Thyroid gland (tissue), 4 donors: ENCODE measurements around the gene UBR4.

Source experiments
- POLR2A ChIP-seq, 2 donors: fragments of 450-650 bp; IDR thresholded peaks; one replicate each; pipeline ENCODE4 v1.6.1; 2017; ENCODE audit warnings: antibody characterized with exemption in 2 of 2, mild to moderate bottlenecking in 2 of 2, moderate library complexity in 1 of 2
- TF ChIP-seq, protein P1 (sequence below), 6 experiments: fragments of 200-600 bp in 3 of 6; fragments of 450-650 bp in 3 of 6; sonication (generic) in 3 of 6; IDR thresholded peaks; one replicate each; pipeline ENCODE4 v1.5.1; 2016 to 2019; ENCODE audit warnings: antibody characterized with exemption in 6 of 6, mild to moderate bottlenecking in 2 of 6, inconsistent platforms in 1 of 6, moderate library complexity in 1 of 6

DNA sequence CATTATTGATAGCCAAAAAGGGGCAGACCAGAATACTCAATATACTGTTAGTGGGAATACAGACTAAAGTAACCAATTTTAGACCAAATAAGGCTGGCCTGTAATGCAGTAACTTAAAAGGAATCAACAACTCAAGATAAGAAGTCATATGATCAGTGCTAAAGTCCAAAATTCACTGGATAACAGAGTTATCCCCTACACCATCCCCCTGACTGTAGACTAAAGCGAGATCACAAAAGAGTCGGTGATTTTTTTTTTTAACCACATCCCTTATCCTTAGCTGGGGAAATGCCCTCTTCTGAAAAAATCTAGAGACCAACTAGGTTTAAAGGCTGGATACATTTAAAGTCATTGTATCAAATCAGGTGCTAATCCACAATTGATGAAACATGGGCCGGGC lies 7.7 kb downstream of the UBR4 start:
- TF ChIP-seq, protein P1, sequence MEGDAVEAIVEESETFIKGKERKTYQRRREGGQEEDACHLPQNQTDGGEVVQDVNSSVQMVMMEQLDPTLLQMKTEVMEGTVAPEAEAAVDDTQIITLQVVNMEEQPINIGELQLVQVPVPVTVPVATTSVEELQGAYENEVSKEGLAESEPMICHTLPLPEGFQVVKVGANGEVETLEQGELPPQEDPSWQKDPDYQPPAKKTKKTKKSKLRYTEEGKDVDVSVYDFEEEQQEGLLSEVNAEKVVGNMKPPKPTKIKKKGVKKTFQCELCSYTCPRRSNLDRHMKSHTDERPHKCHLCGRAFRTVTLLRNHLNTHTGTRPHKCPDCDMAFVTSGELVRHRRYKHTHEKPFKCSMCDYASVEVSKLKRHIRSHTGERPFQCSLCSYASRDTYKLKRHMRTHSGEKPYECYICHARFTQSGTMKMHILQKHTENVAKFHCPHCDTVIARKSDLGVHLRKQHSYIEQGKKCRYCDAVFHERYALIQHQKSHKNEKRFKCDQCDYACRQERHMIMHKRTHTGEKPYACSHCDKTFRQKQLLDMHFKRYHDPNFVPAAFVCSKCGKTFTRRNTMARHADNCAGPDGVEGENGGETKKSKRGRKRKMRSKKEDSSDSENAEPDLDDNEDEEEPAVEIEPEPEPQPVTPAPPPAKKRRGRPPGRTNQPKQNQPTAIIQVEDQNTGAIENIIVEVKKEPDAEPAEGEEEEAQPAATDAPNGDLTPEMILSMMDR (IDR thresholded peaks at IDR 0.05), result no peak
- TF ChIP-seq POLR2A (IDR thresholded peaks at IDR 0.05), result no peak
